ENCODE measurements around the gene ANKRD17. TPM values are rescaled to one million over a fixed set of nuclear protein-coding genes. Genes with fewer than 3 reads are reported as not detected.

The ANKRD17 gene
- total RNA-seq, 5 donors from 2014 or later (not counting 1 experiment from before 2014, with no cell fraction given), result 48.6 to 63.8 (median 51.8) TPM

DNA sequence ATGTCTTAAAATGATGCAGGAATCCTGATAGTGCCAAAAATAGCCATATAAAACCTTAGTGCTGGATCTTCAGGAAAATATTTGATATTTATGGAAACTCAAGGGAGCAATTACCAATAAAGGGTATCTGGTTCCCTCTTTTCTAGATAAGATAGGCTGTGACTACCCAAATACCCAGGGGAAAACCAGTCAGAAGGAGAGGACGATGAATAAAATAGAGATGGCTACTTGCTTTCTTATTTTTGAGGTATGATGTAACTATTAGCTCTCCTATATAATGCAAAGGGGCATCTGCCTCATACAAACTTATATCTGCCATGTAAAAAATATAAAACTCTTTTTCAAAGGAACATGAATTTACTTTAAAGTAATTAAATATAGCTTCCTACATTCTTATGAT is 165.7 kb downstream of the ANKRD17 start:
- Mint-ChIP-seq H3K27me3 (no peaks in the 10 kb centered on the region), H3K36me3 (peaks cover 28% of the 10 kb centered on the region), H3K27ac (peak overlapping the region in 1 of 2 donors; percentile 55), H3K4me1 (peaks cover 3 to 12% (median 8%) of the 10 kb centered on the region in 3 donors), H3K9me3 (no peaks in the 10 kb centered on the region), H3K4me3 (no peak overlapping the region)
- DNase-seq, result no peak
- ChIA-PET POLR2A (interaction anchor here in 1 of 2 donors (0.6 kb wide), 1 partner anchor 39 kb away, joined by 3 read pairs; no protein-coding TSS in a partner anchor), CTCF (interaction anchor here (0.7 kb wide), 2 partner anchors 31 to 51 kb away, joined by 5 to 8 read pairs; no protein-coding TSS in a partner anchor)
- no peaks in the 10 kb centered on the region for H3K9me3 ChIP-seq
- no peaks in the 10 kb centered on the region for H3K27me3 ChIP-seq (replicated peaks in 1 of 2; ENCODE audit: control insufficient read depth in 2 of 2, extremely low read depth in 1 of 2, insufficient read depth in 2 of 2, low read length in 1 of 2)
- ATAC-seq (replicated peaks in 1 of 4), result no peak
- no peak overlapping the region for H3K4me3 ChIP-seq (ENCODE audit: control insufficient read depth in 1 of 2, extremely low read depth in 1 of 2, low read length in 1 of 2)
- no peak overlapping the region for H3K27ac ChIP-seq (ENCODE audit: low read length)
- no peaks in the 10 kb centered on the region for H3K4me1 ChIP-seq (ENCODE audit: control insufficient read depth in 1 of 2, extremely low read depth in 1 of 2, insufficient read depth in 2 of 2, low read length in 2 of 2)
- no CpG with 5 or more reads among the region's 1 CpG for WGBS (ENCODE audit: insufficient coverage)
- peaks cover 0 to 48% of the 10 kb centered on the region in 2 donors for H3K36me3 ChIP-seq (ENCODE audit: control insufficient read depth in 2 of 2, extremely low read depth in 1 of 2, insufficient read depth in 1 of 2, low read length in 1 of 2)

DNA sequence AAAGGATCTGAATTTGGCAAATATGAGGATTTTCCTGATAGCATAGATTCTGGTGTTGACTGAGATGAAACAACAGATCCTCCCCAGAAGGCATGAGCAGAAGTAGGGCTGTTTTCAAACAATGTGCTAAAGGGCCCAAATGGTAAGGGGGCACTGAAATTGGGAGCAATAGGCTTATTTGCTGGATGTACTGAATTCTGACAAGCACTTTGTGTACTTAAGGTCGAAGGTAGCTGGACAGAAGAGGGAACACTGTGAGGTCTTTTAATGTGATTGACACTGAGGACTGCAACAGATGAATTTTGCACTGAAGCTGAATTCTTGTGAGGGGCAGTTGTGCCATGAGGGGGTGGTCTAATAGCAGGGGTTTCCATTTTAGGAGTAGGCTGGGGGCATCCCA is 167.9 kb downstream of the ANKRD17 start:
- no peaks in the 10 kb centered on the region for H3K27me3 Mint-ChIP-seq
- no peak overlapping the region for H3K27ac Mint-ChIP-seq
- ChIA-PET POLR2A (interaction anchor here (0.6 kb wide), 2 partner anchors 19 to 26 kb away, joined by 3 to 7 read pairs; no protein-coding TSS in a partner anchor), CTCF (interaction anchor here in 1 of 2 donors (1.5 kb wide), 1 partner anchor 165 kb away, joined by 4 read pairs; no protein-coding TSS in a partner anchor)
- WGBS (ENCODE audit: insufficient coverage), result 100% methylated on average over 1 of the region's 1 CpG
- H3K9me3 Mint-ChIP-seq, result no peaks in the 10 kb centered on the region
- peaks cover 0 to 5% of the 10 kb centered on the region in 2 experiments for H3K4me1 ChIP-seq (ENCODE audit: control insufficient read depth in 1 of 2, extremely low read depth in 1 of 2, insufficient read depth in 2 of 2, low read length in 2 of 2)
- H3K36me3 ChIP-seq (ENCODE audit: control insufficient read depth in 2 of 2, extremely low read depth in 1 of 2, insufficient read depth in 1 of 2, low read length in 1 of 2), result peaks cover 0 to 37% of the 10 kb centered on the region in 2 donors
- no peak for DNase-seq
- no peaks in the 10 kb centered on the region for H3K9me3 ChIP-seq
- ATAC-seq (replicated peaks in 1 of 4), result no peak
- H3K36me3 Mint-ChIP-seq, result peaks cover 28% of the 10 kb centered on the region
- no peaks in the 10 kb centered on the region for H3K27me3 ChIP-seq (replicated peaks in 1 of 2; ENCODE audit: control insufficient read depth in 2 of 2, extremely low read depth in 1 of 2, insufficient read depth in 2 of 2, low read length in 1 of 2)
- no peak overlapping the region for H3K27ac ChIP-seq (ENCODE audit: low read length)
- H3K4me3 Mint-ChIP-seq, result no peak overlapping the region
- H3K4me3 ChIP-seq (ENCODE audit: control insufficient read depth in 1 of 2, extremely low read depth in 1 of 2, low read length in 1 of 2), result no peak overlapping the region
- H3K4me1 Mint-ChIP-seq, result peaks cover 12 to 19% (median 19%) of the 10 kb centered on the region in 3 donors

DNA sequence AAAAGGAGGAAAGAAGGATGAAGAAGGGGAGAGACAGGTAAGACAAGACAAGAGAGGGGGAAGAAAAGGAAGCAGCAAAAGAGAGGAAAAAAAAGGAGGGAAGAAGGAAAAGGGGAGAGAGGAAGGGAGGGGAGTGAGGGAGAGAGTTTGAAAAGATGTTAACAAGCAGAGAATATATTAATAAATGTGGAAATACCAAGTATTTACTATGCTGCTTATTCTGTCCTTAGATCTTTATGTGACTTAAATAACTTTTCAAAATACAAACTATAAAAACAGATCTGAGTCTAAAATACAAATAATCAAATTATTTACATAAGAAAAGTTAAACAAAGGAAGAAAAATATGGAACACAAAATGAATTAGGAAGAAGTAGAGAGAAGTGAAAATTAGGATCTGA is 170.7 kb downstream of the ANKRD17 start:
- CTCF ChIA-PET, result no interaction called here
- Histone ChIP-seq H3K4me3 (ENCODE audit: control insufficient read depth in 1 of 2, extremely low read depth in 1 of 2, low read length in 1 of 2) (no peak overlapping the region), H3K27me3 (replicated peaks in 1 of 2; ENCODE audit: control insufficient read depth in 2 of 2, extremely low read depth in 1 of 2, insufficient read depth in 2 of 2, low read length in 1 of 2) (no peaks in the 10 kb centered on the region), H3K36me3 (ENCODE audit: control insufficient read depth in 2 of 2, extremely low read depth in 1 of 2, insufficient read depth in 1 of 2, low read length in 1 of 2) (peaks cover 3 to 31% of the 10 kb centered on the region in 2 donors), H3K4me1 (ENCODE audit: control insufficient read depth in 1 of 2, extremely low read depth in 1 of 2, insufficient read depth in 2 of 2, low read length in 2 of 2) (peaks cover 0 to 7% of the 10 kb centered on the region in 2 experiments), H3K9me3 (no peaks in the 10 kb centered on the region), H3K27ac (ENCODE audit: low read length) (no peak overlapping the region)
- POLR2A ChIA-PET, result no interaction called here
- H3K4me3 Mint-ChIP-seq, result no peak overlapping the region
- H3K27ac Mint-ChIP-seq, result peak overlapping the region; percentile 40 to 50
- DNase-seq (no peak), ATAC-seq (replicated peaks in 1 of 4) (no peak)
- no peaks in the 10 kb centered on the region for H3K27me3 Mint-ChIP-seq
- H3K4me1 Mint-ChIP-seq, result peaks cover 18 to 23% (median 19%) of the 10 kb centered on the region in 3 donors
- peaks cover 35% of the 10 kb centered on the region for H3K36me3 Mint-ChIP-seq
- H3K9me3 Mint-ChIP-seq, result no peaks in the 10 kb centered on the region

DNA sequence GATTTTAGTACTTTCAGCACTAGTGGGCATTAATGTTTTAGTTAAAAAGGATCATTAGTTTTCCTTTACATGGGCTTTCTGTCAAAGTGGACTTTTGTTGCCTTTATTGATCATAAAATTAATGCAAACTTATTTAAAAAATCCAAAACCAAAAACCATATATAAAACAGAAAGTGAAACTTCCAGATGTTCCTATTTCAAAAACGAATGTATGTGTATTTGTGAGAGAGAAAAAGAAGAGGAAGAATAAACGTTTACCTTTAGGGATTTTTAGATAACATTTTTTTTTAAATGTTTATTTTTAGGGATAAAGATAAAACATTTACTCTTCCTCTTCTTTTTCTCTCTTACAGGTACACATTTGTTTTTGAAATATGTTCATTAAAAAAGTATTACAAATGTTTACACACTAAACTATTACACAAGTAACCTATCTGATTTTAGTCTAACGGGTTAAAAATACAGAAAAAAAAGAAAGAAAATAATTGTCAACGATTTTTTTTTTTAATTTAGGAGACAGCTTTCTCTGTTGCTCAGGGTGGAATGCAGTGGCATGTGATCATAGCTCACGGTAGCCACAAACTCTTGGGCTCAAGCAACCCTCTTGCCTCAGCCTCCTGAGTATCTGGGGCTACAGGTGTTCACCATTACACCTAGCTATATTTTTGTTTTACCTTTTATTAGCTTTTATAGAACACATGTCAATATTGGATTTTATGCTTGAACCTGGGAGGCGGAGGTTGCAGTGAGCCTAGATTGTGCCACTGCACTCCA is 172.3 kb downstream of the ANKRD17 start:
- ATAC-seq (replicated peaks in 1 of 4) (peak in 2 of 4 experiments; percentile 42 to 55), DNase-seq (peak in 1 of 35 experiments; percentile 39)
- WGBS (ENCODE audit: insufficient coverage), result no CpG with 5 or more reads among the region's 6 CpGs
- Mint-ChIP-seq H3K4me1 (peaks cover 14 to 22% (median 19%) of the 10 kb centered on the region in 3 donors), H3K36me3 (peaks cover 33% of the 10 kb centered on the region), H3K9me3 (no peaks in the 10 kb centered on the region), H3K27me3 (no peaks in the 10 kb centered on the region), H3K4me3 (peak overlapping the region; percentile 60 to 68 (median 62)), H3K27ac (peak overlapping the region; percentile 71 to 82)
- peaks cover 3 to 22% of the 10 kb centered on the region in 2 donors for H3K36me3 ChIP-seq (ENCODE audit: control insufficient read depth in 2 of 2, extremely low read depth in 1 of 2, insufficient read depth in 1 of 2, low read length in 1 of 2)
- peak overlapping the region in 1 of 2 donors; percentile 17 for H3K4me3 ChIP-seq (ENCODE audit: control insufficient read depth in 1 of 2, extremely low read depth in 1 of 2, low read length in 1 of 2)
- H3K27me3 ChIP-seq (replicated peaks in 1 of 2; ENCODE audit: control insufficient read depth in 2 of 2, extremely low read depth in 1 of 2, insufficient read depth in 2 of 2, low read length in 1 of 2), result no peaks in the 10 kb centered on the region
- CTCF ChIA-PET, result interaction anchor here (0.5 to 1.3 kb wide), 4 partner anchors 18 to 171 kb away, joined by 3 to 4 read pairs (median 3); no protein-coding TSS in a partner anchor
- H3K4me1 ChIP-seq (ENCODE audit: control insufficient read depth in 1 of 2, extremely low read depth in 1 of 2, insufficient read depth in 2 of 2, low read length in 2 of 2), result peaks cover 0 to 7% of the 10 kb centered on the region in 2 experiments
- peak overlapping the region; percentile 46 for H3K27ac ChIP-seq (ENCODE audit: low read length)
- H3K9me3 ChIP-seq, result no peaks in the 10 kb centered on the region
- POLR2A ChIA-PET, result no interaction called here

DNA sequence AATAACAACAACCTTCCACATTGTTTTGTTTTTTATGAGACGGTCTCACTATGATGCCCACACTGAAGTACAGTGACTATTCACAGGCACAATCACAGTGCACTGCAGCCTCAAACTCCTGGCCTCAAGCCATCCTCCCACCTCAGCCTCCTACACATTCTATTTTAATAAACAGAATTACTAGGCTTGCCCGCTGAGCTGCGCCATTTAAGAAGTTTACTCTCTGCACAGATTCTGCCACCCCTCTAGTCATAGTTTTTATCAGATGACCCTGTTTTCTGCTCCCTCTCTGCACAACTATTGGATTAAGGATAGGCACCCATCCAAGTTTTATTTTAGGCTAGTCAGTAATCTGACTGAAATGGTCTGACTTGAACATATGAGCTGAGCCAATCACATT is 177.8 kb downstream of the ANKRD17 start:
- Histone ChIP-seq H3K27me3 (replicated peaks in 1 of 2; ENCODE audit: control insufficient read depth in 2 of 2, extremely low read depth in 1 of 2, insufficient read depth in 2 of 2, low read length in 1 of 2) (no peaks in the 10 kb centered on the region), H3K9me3 (no peaks in the 10 kb centered on the region), H3K27ac (ENCODE audit: low read length) (no peak overlapping the region), H3K4me3 (ENCODE audit: control insufficient read depth in 1 of 2, extremely low read depth in 1 of 2, low read length in 1 of 2) (no peak overlapping the region), H3K36me3 (ENCODE audit: control insufficient read depth in 2 of 2, extremely low read depth in 1 of 2, insufficient read depth in 1 of 2, low read length in 1 of 2) (peaks cover 6 to 37% of the 10 kb centered on the region in 2 donors), H3K4me1 (ENCODE audit: control insufficient read depth in 1 of 2, extremely low read depth in 1 of 2, insufficient read depth in 2 of 2, low read length in 2 of 2) (peaks cover 0 to 3% of the 10 kb centered on the region in 2 experiments)
- Mint-ChIP-seq H3K4me3 (no peak overlapping the region), H3K27ac (peak overlapping the region; percentile 37 to 69), H3K9me3 (no peaks in the 10 kb centered on the region), H3K36me3 (peaks cover 44% of the 10 kb centered on the region), H3K27me3 (no peaks in the 10 kb centered on the region), H3K4me1 (peaks cover 0 to 16% (median 9%) of the 10 kb centered on the region in 3 donors)
- DNase-seq (no peak), ATAC-seq (replicated peaks in 1 of 4) (no peak)
- 89% methylated on average over 3 of the region's 3 CpGs for WGBS (ENCODE audit: insufficient coverage)
- ChIA-PET POLR2A (interaction anchor here (0.5 to 1.3 kb wide), 5 partner anchors 9 to 49 kb away, joined by 3 to 4 read pairs (median 3); no protein-coding TSS in a partner anchor), CTCF (no interaction called here)

DNA sequence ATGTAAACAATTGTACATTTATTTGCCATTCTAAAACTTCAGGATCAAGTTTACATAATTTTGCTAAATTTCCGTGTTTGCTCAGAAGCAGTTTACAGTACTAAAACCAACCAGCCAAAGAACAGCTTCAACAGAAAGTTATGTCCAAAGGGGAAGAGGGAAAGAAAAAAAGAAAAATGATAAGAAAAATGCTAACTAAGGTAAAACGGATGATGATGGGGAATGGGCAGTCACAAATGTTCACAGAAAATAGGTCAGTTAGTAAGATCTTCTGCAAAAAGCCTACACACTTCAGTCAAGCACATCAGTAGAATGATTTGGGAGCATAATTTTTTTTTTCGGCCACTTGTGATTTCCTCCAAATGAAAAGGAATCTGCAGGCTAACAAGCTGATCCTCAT is 182.8 kb downstream of the ANKRD17 start:
- peaks cover 32% of the 10 kb centered on the region for H3K36me3 Mint-ChIP-seq
- WGBS (ENCODE audit: insufficient coverage), result no CpG with 5 or more reads among the region's 3 CpGs
- peaks cover 2 to 31% of the 10 kb centered on the region in 2 donors for H3K36me3 ChIP-seq (ENCODE audit: control insufficient read depth in 2 of 2, extremely low read depth in 1 of 2, insufficient read depth in 1 of 2, low read length in 1 of 2)
- ChIA-PET CTCF (no interaction called here), POLR2A (no interaction called here)
- H3K27me3 Mint-ChIP-seq, result no peaks in the 10 kb centered on the region
- H3K27ac Mint-ChIP-seq, result no peak overlapping the region
- no peak overlapping the region for H3K4me3 ChIP-seq (ENCODE audit: control insufficient read depth in 1 of 2, extremely low read depth in 1 of 2, low read length in 1 of 2)
- H3K27ac ChIP-seq (ENCODE audit: low read length), result no peak overlapping the region
- no peaks in the 10 kb centered on the region for H3K9me3 Mint-ChIP-seq
- ATAC-seq (replicated peaks in 1 of 4), result no peak
- no peaks in the 10 kb centered on the region for H3K27me3 ChIP-seq (replicated peaks in 1 of 2; ENCODE audit: control insufficient read depth in 2 of 2, extremely low read depth in 1 of 2, insufficient read depth in 2 of 2, low read length in 1 of 2)
- H3K9me3 ChIP-seq, result no peaks in the 10 kb centered on the region
- peaks cover 0 to 8% (median 2%) of the 10 kb centered on the region in 3 donors for H3K4me1 Mint-ChIP-seq
- no peak overlapping the region for H3K4me3 Mint-ChIP-seq
- H3K4me1 ChIP-seq (ENCODE audit: control insufficient read depth in 1 of 2, extremely low read depth in 1 of 2, insufficient read depth in 2 of 2, low read length in 2 of 2), result no peaks in the 10 kb centered on the region
- no peak for DNase-seq
